IMR-90 (cell line): ENCODE results near the gene ZNF175. TPM values are rescaled to one million over a fixed set of nuclear protein-coding genes. Genes with fewer than 3 reads are reported as not detected.

ENCODE experiments used
- ATAC-seq: fragments of 200-7000 bp; cut with Tn5 transposase; 2 replicates; pipeline ENCODE4 v1.9.1; 2020; ENCODE audit warnings: low read depth, mild to moderate bottlenecking, moderate library complexity
- BruUV-seq: library from RNA; stranded (reverse); fragments of 400-500 nt; replicated peaks from 2 replicates; lab custom pipeline; 2021; lab: Mats Ljungman, UMichigan
- CTCF ChIA-PET: fragments of 300-600 bp; formaldehyde crosslinking; extraction: SDS; loops from one replicate; lab custom pipeline; 2021; ENCODE audit warnings: antibody characterized with exemption; lab: Yijun Ruan, JAX
- POLR2A ChIA-PET: fragments of 300-600 bp; sonication (Branson Sonifier 250); formaldehyde crosslinking; loops from one replicate; lab custom pipeline; 2022; ENCODE audit warnings: antibody characterized with exemption; ENCODE audit not compliant: unreplicated experiment; lab: Charles Lee
- DNase-seq: peaks from one replicate; pipeline ENCODE4 v3.0.0; 2013
- H2AFZ ChIP-seq: replicated peaks from 2 replicates; pipeline ENCODE3; 2013; ENCODE audit warnings: low read length, mild to moderate bottlenecking; ENCODE audit not compliant: poor library complexity
- H2AK5ac ChIP-seq: 2 replicates; pipeline ENCODE4 v1.6.1; 2013; ENCODE audit warnings: low read depth, low read length, inconsistent platforms
- H2AK9ac ChIP-seq: replicated peaks from 2 replicates; pipeline ENCODE3; 2013; ENCODE audit warnings: mild to moderate bottlenecking, low read depth, low read length, moderate library complexity; ENCODE audit not compliant: poor library complexity
- H2BK120ac ChIP-seq: 2 replicates; pipeline ENCODE4 v1.6.1; 2013; ENCODE audit warnings: low read depth, low read length, inconsistent platforms
- H2BK15ac ChIP-seq: 3 replicates; pipeline ENCODE4 v1.6.1; 2013; ENCODE audit warnings: low read depth, low read length, inconsistent platforms
- H2BK20ac ChIP-seq: 2 replicates; pipeline ENCODE4 v1.6.1; 2013; ENCODE audit warnings: low read depth, mild to moderate bottlenecking, inconsistent platforms, low read length, moderate library complexity
- H2BK5ac ChIP-seq: 2 replicates; pipeline ENCODE4 v1.6.1; 2013; ENCODE audit warnings: mild to moderate bottlenecking, low read depth, low read length, inconsistent platforms; ENCODE audit not compliant: poor library complexity, severe bottlenecking
- H3K14ac ChIP-seq: replicated peaks from 2 replicates; pipeline ENCODE4 v1.6.1; 2013; ENCODE audit warnings: low read depth, low read length, inconsistent platforms
- H3K18ac ChIP-seq: 2 replicates; pipeline ENCODE4 v1.6.1; 2013; ENCODE audit warnings: low read depth, low read length, control low read depth
- H3K23ac ChIP-seq: 2 replicates; pipeline ENCODE4 v1.6.1; 2013; ENCODE audit warnings: low read depth, low read length, inconsistent platforms
- H3K27ac ChIP-seq: 2 replicates; pipeline ENCODE4 v1.5.1; 2013; ENCODE audit warnings: mild to moderate bottlenecking, control low read depth, low read length; ENCODE audit not compliant: insufficient read depth
- H3K27me3 ChIP-seq: 2 replicates; pipeline ENCODE4 v1.6.1; 2013; ENCODE audit warnings: low read length; ENCODE audit not compliant: control insufficient read depth, insufficient read depth
- H3K36me3 ChIP-seq: 2 replicates; pipeline ENCODE4 v1.6.1; 2013; ENCODE audit warnings: low read length, mixed read lengths; ENCODE audit not compliant: control insufficient read depth, insufficient read depth
- H3K4ac ChIP-seq: 2 replicates; pipeline ENCODE4 v1.6.1; 2013; ENCODE audit warnings: low read depth, low read length, inconsistent platforms
- H3K4me1 ChIP-seq: 2 replicates; pipeline ENCODE4 v1.6.1; 2013; ENCODE audit warnings: low read length, mixed read lengths; ENCODE audit not compliant: control insufficient read depth, insufficient read depth
- H3K4me2 ChIP-seq: 2 replicates; pipeline ENCODE4 v1.6.1; 2013; ENCODE audit warnings: low read depth, mild to moderate bottlenecking, control low read depth, low read length, moderate library complexity
- H3K4me3 ChIP-seq: 2 replicates; pipeline ENCODE4 v1.5.1; 2013; ENCODE audit warnings: low read depth, mild to moderate bottlenecking, control low read depth, low read length, moderate library complexity; ENCODE audit not compliant: insufficient read depth
- H3K56ac ChIP-seq: 2 replicates; pipeline ENCODE4 v1.6.1; 2013; ENCODE audit warnings: low read length, inconsistent platforms; ENCODE audit not compliant: insufficient read depth; ENCODE audit errors: extremely low read depth
- H3K79me1 ChIP-seq, 2 experiments: 2 replicates each; pipeline ENCODE4 v1.6.1; 2013; ENCODE audit warnings: low read length in 2 of 2, inconsistent platforms in 1 of 2, low read depth in 1 of 2
- H3K9ac ChIP-seq: 2 replicates; pipeline ENCODE4 v1.6.1; 2013; ENCODE audit warnings: low read depth, low read length, control low read depth
- H3K9me1 ChIP-seq: 2 replicates; pipeline ENCODE4 v1.6.1; 2013; ENCODE audit warnings: low read length, inconsistent platforms; ENCODE audit not compliant: insufficient read depth
- H3K9me3 ChIP-seq: 2 replicates; pipeline ENCODE4 v1.6.1; 2013; ENCODE audit warnings: low read length; ENCODE audit not compliant: control insufficient read depth, insufficient read depth
- H4K20me1 ChIP-seq: 2 replicates; pipeline ENCODE4 v1.6.1; 2013; ENCODE audit warnings: low read length, inconsistent platforms; ENCODE audit not compliant: insufficient read depth
- H4K5ac ChIP-seq: 2 replicates; pipeline ENCODE4 v1.6.1; 2013; ENCODE audit warnings: mild to moderate bottlenecking, low read depth, low read length, control low read depth
- H4K8ac ChIP-seq, 2 experiments: 2 replicates each; pipeline ENCODE4 v1.6.1; 2013; ENCODE audit warnings: low read depth in 2 of 2, low read length in 2 of 2, control low read depth in 1 of 2, inconsistent platforms in 1 of 2
- H4K91ac ChIP-seq: 2 replicates; pipeline ENCODE4 v1.6.1; 2013; ENCODE audit warnings: low read depth, low read length, inconsistent platforms; ENCODE audit not compliant: insufficient read depth
- BHLHE40 ChIP-seq: fragments of 150-350 bp; IDR thresholded peaks from 2 replicates; pipeline ENCODE4 v1.6.1; 2016; ENCODE audit warnings: mild to moderate bottlenecking, low read depth, low read length
- CEBPB ChIP-seq: IDR thresholded peaks from 2 replicates; pipeline ENCODE4 v1.6.1; 2012; ENCODE audit warnings: low read depth, low read length, improper control_type of control experiment
- CHD1 ChIP-seq: IDR thresholded peaks from 2 replicates; pipeline ENCODE4 v1.6.1; 2012; ENCODE audit warnings: low read depth, low read length, improper control_type of control experiment
- FOS ChIP-seq: fragments of 150-350 bp; IDR thresholded peaks from 2 replicates; pipeline ENCODE4 v1.6.1; 2016; ENCODE audit warnings: low read depth, low read length
- MAFK ChIP-seq: IDR thresholded peaks from 2 replicates; pipeline ENCODE4 v1.6.1; 2012; ENCODE audit warnings: low read depth, low read length, improper control_type of control experiment
- MAZ ChIP-seq: IDR thresholded peaks from 2 replicates; pipeline ENCODE4 v1.6.1; 2012; ENCODE audit warnings: low read depth, mild to moderate bottlenecking, low read length, improper control_type of control experiment, moderate library complexity, borderline replicate concordance
- MXI1 ChIP-seq: IDR thresholded peaks from 2 replicates; pipeline ENCODE4 v1.6.1; 2012; ENCODE audit warnings: low read depth, mild to moderate bottlenecking, low read length, moderate library complexity, borderline replicate concordance
- NFE2L2 ChIP-seq: fragments of 150-350 bp; IDR thresholded peaks from 2 replicates; pipeline ENCODE4 v1.6.1; 2016; ENCODE audit warnings: low read depth, mild to moderate bottlenecking, low read length
- POLR2A ChIP-seq: IDR thresholded peaks from 2 replicates; pipeline ENCODE4 v1.6.1; 2012; ENCODE audit warnings: mild to moderate bottlenecking, low read depth, low read length
- RAD21 ChIP-seq: IDR thresholded peaks from 2 replicates; pipeline ENCODE4 v1.6.1; 2012; ENCODE audit warnings: low read length, improper control_type of control experiment
- RCOR1 ChIP-seq: IDR thresholded peaks from 2 replicates; pipeline ENCODE4 v1.6.1; 2012; ENCODE audit warnings: mild to moderate bottlenecking, low read length, improper control_type of control experiment; ENCODE audit not compliant: insufficient replicate concordance
- RFX5 ChIP-seq: IDR thresholded peaks from 2 replicates; pipeline ENCODE4 v1.8.0; 2012; ENCODE audit warnings: low read depth, mild to moderate bottlenecking, low read length, moderate library complexity
- SMC3 ChIP-seq: fragments of 150-350 bp; IDR thresholded peaks from 2 replicates; pipeline ENCODE4 v1.6.1; 2016; ENCODE audit warnings: low read depth, mild to moderate bottlenecking, antibody characterized with exemption, low read length, moderate library complexity
- WGBS, 2 experiments: methylation state at CpG; one replicate each; pipeline versions ENCODE4 v1.1.5 to v1.1.7; 2013; ENCODE audit warnings: missing lambda C conversion rate in 2 of 2; ENCODE audit not compliant: insufficient read length in 1 of 2; ENCODE audit errors: extremely low coverage in 2 of 2; 5-methylcytosine and 5-hydroxymethylcytosine counted together
- dilution Hi-C: fragments of 300-500 bp; cut with HindIII; formaldehyde crosslinking; loops from one replicate; pipeline ENCODE4 v1.14.3; 2018; ENCODE audit warnings: low sequenced_read_pairs; ENCODE audit not compliant: unreplicated experiment
- in situ Hi-C: fragments of 300-500 bp; cut with MboI; formaldehyde crosslinking; loops from 3 replicates; pipeline ENCODE4 v1.14.3; 2019; ENCODE audit warnings: low sequenced_read_pairs, inconsistent platforms, mixed read lengths
- intact Hi-C: fragments of 100-400 bp; cut with micrococcal nuclease; formaldehyde crosslinking; loops from 2 replicates; pipeline ENCODE4 v1.10.0; 2022
- polyA plus RNA-seq, 3 experiments: library from polyadenylated mRNA; depleted of rRNA; stranded (reverse); fragments of >200 nt; gene quantifications; 2 replicates each; pipeline ENCODE4 v1.2.3, GENCODE V29; 2012; ENCODE audit warnings: low replicate concordance in 1 of 3
- total RNA-seq: library from RNA; depleted of rRNA; stranded (reverse); fragments of >200 nt; gene quantifications from 2 replicates; pipeline ENCODE4 v1.2.3, GENCODE V29; 2012
- TF ChIP-seq, protein P1 (sequence below): fragments of 150-350 bp; IDR thresholded peaks from 2 replicates; pipeline ENCODE4 v1.6.1; 2016; ENCODE audit warnings: low read depth, mild to moderate bottlenecking, low read length, moderate library complexity, borderline replicate concordance
- TF ChIP-seq, protein P2 (sequence below): fragments of 150-350 bp; IDR thresholded peaks from 2 replicates; pipeline ENCODE4 v1.6.1; 2017; ENCODE audit warnings: mild to moderate bottlenecking, antibody characterized with exemption, low read length, low read depth
- TF ChIP-seq, protein P3 (sequence below): conservative IDR thresholded peaks from 2 replicates; pipeline ENCODE4 v1.5.1; 2012; ENCODE audit warnings: mild to moderate bottlenecking, low read depth, low read length, improper control_type of control experiment

Gene ZNF175
- total and polyA plus RNA-seq, 2 of the 4 experiments (the other 2 are of a cell fraction), result 3.6 to 8.4 TPM

DNA sequence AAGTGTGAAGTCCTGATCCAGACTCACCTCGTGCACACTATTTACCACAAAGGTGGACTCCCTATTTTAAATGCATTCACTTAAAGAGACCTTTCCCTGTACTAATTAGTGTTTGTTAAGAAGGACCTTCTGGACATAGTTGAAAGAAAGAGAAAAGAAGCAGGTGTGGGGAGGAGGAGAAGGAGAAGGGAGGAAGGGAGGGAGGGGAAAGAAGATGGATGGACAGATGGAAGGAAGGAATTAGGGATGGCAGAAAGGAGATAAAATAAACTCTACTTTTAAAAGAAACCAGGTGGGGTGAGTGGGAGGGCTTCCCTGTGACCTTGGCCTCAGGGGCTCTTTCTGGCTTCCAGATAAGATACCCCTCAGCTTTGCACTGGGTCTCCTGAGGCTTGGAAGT, 21.4 kb downstream of the ZNF175 start:
- no peak overlapping the region for H4K91ac ChIP-seq
- intact Hi-C loops, result loop anchor here (5.0 kb wide), 1 partner anchor 485 kb away; the partner anchor contains the start of gene CTU1
- H3K18ac ChIP-seq, result no peak overlapping the region
- in situ Hi-C loops, result no loop called here
- no peak overlapping the region for H2BK15ac ChIP-seq
- CTCF ChIA-PET, result no interaction called here
- no peak overlapping the region for H2BK5ac ChIP-seq
- no peak overlapping the region for H2AK5ac ChIP-seq
- no peak overlapping the region for H3K4me2 ChIP-seq
- H3K9me3 ChIP-seq, result peaks cover 5% of the 10 kb centered on the region
- H4K8ac ChIP-seq, result no peak overlapping the region
- H3K4me3 ChIP-seq, result no peak overlapping the region
- no peaks in the 10 kb centered on the region for H4K20me1 ChIP-seq
- POLR2A ChIA-PET, result no interaction called here
- peaks cover 3% of the 10 kb centered on the region; the same call in 1 of the 2 replicates for H3K4me1 ChIP-seq
- no peak overlapping the region for H4K5ac ChIP-seq
- no peak overlapping the region for H3K27ac ChIP-seq
- H3K14ac ChIP-seq, result no peak overlapping the region
- H3K4ac ChIP-seq, result no peak overlapping the region
- no peak overlapping the region for H3K23ac ChIP-seq
- no peak overlapping the region for H3K56ac ChIP-seq
- H2AK9ac ChIP-seq, result no peak overlapping the region
- no peak overlapping the region for H2AFZ ChIP-seq
- no TSS peak for BruUV-seq
- DNase-seq, result no peak
- no peak for TF ChIP-seq RAD21
- no peak for TF ChIP-seq RCOR1
- no peak for TF ChIP-seq BHLHE40
- TF ChIP-seq SMC3, result no peak
- TF ChIP-seq MAFK, result no peak
- no peak for TF ChIP-seq RFX5
- no peak for TF ChIP-seq MAZ
- TF ChIP-seq, protein P1, sequence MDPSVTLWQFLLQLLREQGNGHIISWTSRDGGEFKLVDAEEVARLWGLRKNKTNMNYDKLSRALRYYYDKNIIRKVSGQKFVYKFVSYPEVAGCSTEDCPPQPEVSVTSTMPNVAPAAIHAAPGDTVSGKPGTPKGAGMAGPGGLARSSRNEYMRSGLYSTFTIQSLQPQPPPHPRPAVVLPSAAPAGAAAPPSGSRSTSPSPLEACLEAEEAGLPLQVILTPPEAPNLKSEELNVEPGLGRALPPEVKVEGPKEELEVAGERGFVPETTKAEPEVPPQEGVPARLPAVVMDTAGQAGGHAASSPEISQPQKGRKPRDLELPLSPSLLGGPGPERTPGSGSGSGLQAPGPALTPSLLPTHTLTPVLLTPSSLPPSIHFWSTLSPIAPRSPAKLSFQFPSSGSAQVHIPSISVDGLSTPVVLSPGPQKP, result no peak
- no peak for TF ChIP-seq NFE2L2
- no peak for TF ChIP-seq MXI1
- TF ChIP-seq FOS, result no peak
- no peak for TF ChIP-seq CHD1
- TF ChIP-seq, protein P2, sequence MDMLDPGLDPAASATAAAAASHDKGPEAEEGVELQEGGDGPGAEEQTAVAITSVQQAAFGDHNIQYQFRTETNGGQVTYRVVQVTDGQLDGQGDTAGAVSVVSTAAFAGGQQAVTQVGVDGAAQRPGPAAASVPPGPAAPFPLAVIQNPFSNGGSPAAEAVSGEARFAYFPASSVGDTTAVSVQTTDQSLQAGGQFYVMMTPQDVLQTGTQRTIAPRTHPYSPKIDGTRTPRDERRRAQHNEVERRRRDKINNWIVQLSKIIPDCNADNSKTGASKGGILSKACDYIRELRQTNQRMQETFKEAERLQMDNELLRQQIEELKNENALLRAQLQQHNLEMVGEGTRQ, result no peak
- TF ChIP-seq POLR2A, result no peak
- TF ChIP-seq, protein P3, sequence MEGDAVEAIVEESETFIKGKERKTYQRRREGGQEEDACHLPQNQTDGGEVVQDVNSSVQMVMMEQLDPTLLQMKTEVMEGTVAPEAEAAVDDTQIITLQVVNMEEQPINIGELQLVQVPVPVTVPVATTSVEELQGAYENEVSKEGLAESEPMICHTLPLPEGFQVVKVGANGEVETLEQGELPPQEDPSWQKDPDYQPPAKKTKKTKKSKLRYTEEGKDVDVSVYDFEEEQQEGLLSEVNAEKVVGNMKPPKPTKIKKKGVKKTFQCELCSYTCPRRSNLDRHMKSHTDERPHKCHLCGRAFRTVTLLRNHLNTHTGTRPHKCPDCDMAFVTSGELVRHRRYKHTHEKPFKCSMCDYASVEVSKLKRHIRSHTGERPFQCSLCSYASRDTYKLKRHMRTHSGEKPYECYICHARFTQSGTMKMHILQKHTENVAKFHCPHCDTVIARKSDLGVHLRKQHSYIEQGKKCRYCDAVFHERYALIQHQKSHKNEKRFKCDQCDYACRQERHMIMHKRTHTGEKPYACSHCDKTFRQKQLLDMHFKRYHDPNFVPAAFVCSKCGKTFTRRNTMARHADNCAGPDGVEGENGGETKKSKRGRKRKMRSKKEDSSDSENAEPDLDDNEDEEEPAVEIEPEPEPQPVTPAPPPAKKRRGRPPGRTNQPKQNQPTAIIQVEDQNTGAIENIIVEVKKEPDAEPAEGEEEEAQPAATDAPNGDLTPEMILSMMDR, result no peak
- no peak for TF ChIP-seq CEBPB
- dilution Hi-C loops, result no loop called here
- no peak overlapping the region for H3K9ac ChIP-seq
- WGBS, 2 experiments, result no CpG with 5 or more reads among the region's 1 CpG
- H2BK20ac ChIP-seq, result no peak overlapping the region
- H3K79me1 ChIP-seq, result peaks cover 0 to 4% of the 10 kb centered on the region in 2 experiments; a peak in 2 of 4 replicates
- H2BK120ac ChIP-seq, result no peak overlapping the region
- no peaks in the 10 kb centered on the region for H3K27me3 ChIP-seq
- peaks cover 3% of the 10 kb centered on the region for H3K36me3 ChIP-seq
- ATAC-seq, result no peak
- peaks cover 6% of the 10 kb centered on the region for H3K9me1 ChIP-seq
